ENCODE results near the gene GSG1.
"Not testable (repeated sequence)": the region's sequence is repeated elsewhere in the genome, so short reads cannot be mapped to it uniquely, and the experiment has no call there.

Gene GSG1

DNA sequence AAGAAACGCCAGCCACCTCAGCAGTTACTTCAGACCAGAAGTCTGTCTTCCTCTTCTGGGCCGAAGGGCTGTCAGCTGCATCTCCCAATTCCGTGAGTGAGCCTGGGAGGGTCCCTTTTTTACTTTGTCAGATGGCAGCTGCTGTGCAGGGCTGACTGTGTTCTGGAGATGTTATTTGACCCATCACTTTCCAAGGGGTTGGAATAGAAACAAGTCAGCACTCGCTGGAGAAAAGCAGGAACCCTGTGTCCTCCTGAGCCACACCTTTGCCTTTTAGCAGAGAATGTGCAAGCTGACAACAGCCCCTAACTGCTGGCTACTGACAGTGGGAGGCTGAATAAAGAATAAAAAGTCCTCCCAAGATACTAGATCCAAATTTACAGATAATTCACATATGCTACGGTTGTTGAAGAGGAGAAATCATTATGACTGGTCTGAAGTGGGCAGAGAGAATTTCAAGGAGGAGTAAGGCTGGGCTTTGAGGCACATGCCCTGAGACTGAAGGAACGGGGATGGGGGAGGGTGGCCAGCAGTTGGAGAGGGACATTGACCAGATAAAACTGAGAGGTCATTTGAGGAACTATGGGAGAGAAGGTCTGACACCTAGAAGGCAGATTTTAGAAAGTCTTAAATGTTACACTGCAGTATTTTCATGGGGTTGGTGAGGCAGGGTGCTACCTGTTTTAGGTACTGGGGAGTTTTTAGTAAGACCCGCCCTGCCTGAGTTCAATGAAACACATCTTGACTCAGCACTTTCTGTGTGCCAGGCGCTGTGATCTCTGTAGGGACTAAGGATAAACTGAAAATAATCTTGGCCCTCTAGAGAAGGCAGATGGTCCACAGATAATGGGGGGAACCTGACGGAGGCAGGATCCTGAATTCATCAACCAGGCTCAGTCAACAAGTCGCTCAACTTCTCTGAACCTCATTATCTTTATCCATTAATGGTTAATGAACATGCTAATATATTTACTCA is 31.9 kb downstream of the GSG1 start:
- H3K4me3 ChIP-seq (ENCODE audit: low read length), result no peak overlapping the region
- no peaks in the 10 kb centered on the region for H3K4me1 ChIP-seq (ENCODE audit: insufficient read depth, low read length)
- peaks cover 88% of the 10 kb centered on the region for H3K36me3 ChIP-seq (ENCODE audit: insufficient read depth, low read depth, low read length)
- H3K9me3 ChIP-seq (ENCODE audit: insufficient read depth, low read depth, low read length), result no peaks in the 10 kb centered on the region
- no peak overlapping the region for H3K27ac ChIP-seq (ENCODE audit: low read length)
- no peak overlapping the region for H3K9ac ChIP-seq (ENCODE audit: low read depth, low read length)
- H3K27me3 ChIP-seq (ENCODE audit: insufficient read depth, low read length), result no peaks in the 10 kb centered on the region

DNA sequence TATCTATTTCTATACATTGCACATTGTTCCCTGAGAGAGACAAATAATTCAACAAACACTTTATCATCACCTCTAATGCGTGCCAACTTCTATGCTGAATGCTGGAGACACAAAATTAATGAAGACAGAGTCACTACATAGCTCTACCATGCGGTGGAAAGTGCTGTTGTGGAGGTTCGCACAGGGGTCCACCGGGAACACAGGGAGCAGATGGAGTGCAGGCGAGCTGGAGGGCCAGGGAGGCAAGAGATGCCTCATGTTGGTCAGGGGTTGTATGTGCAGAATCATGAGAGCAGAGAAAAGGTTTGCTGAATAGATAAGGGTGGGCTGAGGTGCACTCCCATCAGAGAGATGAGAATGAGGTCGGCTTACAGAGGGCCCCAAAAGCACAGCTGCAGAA is 34.1 kb downstream of the GSG1 start:
- peaks cover 78% of the 10 kb centered on the region for H3K36me3 ChIP-seq (ENCODE audit: insufficient read depth, low read depth, low read length)
- no peaks in the 10 kb centered on the region for H3K27me3 ChIP-seq (ENCODE audit: insufficient read depth, low read length)

DNA sequence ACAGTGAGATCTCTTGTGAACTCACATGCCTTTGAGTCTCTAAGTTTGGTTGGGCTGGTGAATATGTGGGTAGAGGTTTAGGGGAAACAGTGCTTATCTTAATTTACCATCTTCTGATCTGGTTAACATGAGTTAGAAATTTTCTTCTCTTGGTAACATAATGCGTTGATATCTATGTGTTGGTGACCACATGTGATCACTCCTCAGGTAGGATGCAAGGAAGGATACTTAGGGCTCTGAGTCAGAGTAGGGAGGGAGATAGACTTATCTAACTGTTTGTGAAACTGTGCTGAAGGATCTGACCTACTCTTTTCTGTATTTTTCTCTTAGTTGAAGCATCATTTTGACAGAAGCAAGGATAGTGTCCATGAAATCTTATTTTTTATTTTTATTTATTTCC is 36.1 kb downstream of the GSG1 start:
- no peaks in the 10 kb centered on the region for H3K4me1 ChIP-seq (ENCODE audit: insufficient read depth, low read length)
- H3K36me3 ChIP-seq (ENCODE audit: insufficient read depth, low read depth, low read length), result peaks cover 74% of the 10 kb centered on the region
- H3K27me3 ChIP-seq (ENCODE audit: insufficient read depth, low read length), result no peaks in the 10 kb centered on the region
- no peak overlapping the region for H3K9ac ChIP-seq (ENCODE audit: low read depth, low read length)
- no peak overlapping the region for H3K27ac ChIP-seq (ENCODE audit: low read length)
- H3K4me3 ChIP-seq (ENCODE audit: low read length), result no peak overlapping the region
- no peaks in the 10 kb centered on the region for H3K9me3 ChIP-seq (ENCODE audit: insufficient read depth, low read depth, low read length)

More for the DNA sequence above, 34.1 kb downstream of the GSG1 start:
- no peak overlapping the region for H3K9ac ChIP-seq (ENCODE audit: low read depth, low read length)
- no peaks in the 10 kb centered on the region for H3K9me3 ChIP-seq (ENCODE audit: insufficient read depth, low read depth, low read length)
- H3K27ac ChIP-seq (ENCODE audit: low read length), result no peak overlapping the region
- no peaks in the 10 kb centered on the region for H3K4me1 ChIP-seq (ENCODE audit: insufficient read depth, low read length)
- no peak overlapping the region for H3K4me3 ChIP-seq (ENCODE audit: low read length)

DNA sequence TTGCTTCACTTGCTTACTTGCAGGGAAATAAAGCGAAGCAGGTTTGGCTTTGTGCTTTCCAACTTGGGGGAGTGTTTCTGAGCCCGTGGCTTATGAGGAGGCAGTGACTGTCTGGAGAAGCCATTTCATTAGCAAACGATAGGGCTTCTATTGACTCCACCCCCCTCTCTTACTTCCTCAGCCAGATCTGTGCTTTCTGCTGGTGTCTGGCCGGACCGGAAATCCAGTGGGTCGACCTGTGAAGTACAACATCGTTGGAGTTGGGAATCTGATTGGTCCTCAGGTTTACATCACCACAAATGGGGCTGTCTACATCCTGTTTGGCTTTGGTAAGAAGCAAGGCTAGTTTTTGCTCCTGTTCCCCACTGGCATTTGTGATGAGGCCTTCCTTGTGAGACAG is 37.0 kb downstream of the GSG1 start:
- Histone ChIP-seq H3K4me3 (ENCODE audit: low read length) (no peak overlapping the region), H3K27me3 (ENCODE audit: insufficient read depth, low read length) (no peaks in the 10 kb centered on the region), H3K27ac (ENCODE audit: low read length) (no peak overlapping the region), H3K4me1 (ENCODE audit: insufficient read depth, low read length) (no peaks in the 10 kb centered on the region), H3K9me3 (ENCODE audit: insufficient read depth, low read depth, low read length) (no peaks in the 10 kb centered on the region), H3K36me3 (ENCODE audit: insufficient read depth, low read depth, low read length) (peaks cover 73% of the 10 kb centered on the region), H3K9ac (ENCODE audit: low read depth, low read length) (no peak overlapping the region)

DNA sequence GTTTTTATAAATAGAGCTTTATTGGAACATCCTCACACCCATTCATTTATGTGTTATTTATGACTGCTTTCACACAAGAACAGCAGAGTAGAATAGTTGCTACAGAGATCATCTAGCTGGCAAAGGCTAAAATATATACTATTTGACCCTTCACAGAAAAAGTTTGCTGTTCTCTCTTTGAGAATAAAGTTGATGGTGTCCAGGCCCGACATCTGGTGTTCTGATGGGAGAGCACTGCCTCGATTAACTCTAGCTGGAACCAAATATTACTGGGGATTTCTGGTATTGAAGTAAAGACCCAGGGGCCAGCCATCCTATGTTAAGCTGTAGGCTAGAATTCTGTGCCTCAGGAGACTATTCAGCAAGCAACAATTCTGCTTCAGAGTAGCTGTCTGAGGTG is 37.5 kb downstream of the GSG1 start:
- Histone ChIP-seq H3K36me3 (ENCODE audit: insufficient read depth, low read depth, low read length) (peaks cover 73% of the 10 kb centered on the region), H3K27me3 (ENCODE audit: insufficient read depth, low read length) (no peaks in the 10 kb centered on the region), H3K9me3 (ENCODE audit: insufficient read depth, low read depth, low read length) (no peaks in the 10 kb centered on the region), H3K4me1 (ENCODE audit: insufficient read depth, low read length) (no peaks in the 10 kb centered on the region), H3K27ac (ENCODE audit: low read length) (no peak overlapping the region), H3K4me3 (ENCODE audit: low read length) (no peak overlapping the region), H3K9ac (ENCODE audit: low read depth, low read length) (no peak overlapping the region)

DNA sequence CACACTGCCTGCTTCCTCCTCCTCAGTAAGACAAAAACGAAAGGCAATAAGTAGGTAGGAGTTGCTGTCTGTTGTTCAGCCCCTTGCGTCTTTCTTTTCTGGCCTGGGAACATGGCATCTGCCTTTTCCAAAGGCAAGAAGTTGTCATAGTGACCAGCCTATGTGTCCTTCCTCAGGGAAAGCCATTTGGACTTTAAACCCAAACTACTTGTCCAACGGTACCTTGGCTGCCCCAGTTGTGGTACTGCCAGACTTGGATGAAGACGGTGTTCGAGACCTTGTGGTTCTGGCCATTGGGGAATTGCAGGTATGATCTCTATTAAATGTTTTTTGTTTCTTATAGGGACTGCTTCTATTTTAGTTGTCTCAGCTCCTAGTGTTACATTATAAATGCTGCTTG is 40.8 kb downstream of the GSG1 start:
- Histone ChIP-seq H3K9ac (ENCODE audit: low read depth, low read length) (no peak overlapping the region), H3K27ac (ENCODE audit: low read length) (no peak overlapping the region), H3K36me3 (ENCODE audit: insufficient read depth, low read depth, low read length) (peaks cover 75% of the 10 kb centered on the region), H3K4me1 (ENCODE audit: insufficient read depth, low read length) (no peaks in the 10 kb centered on the region), H3K4me3 (ENCODE audit: low read length) (no peak overlapping the region), H3K27me3 (ENCODE audit: insufficient read depth, low read length) (no peaks in the 10 kb centered on the region), H3K9me3 (ENCODE audit: insufficient read depth, low read depth, low read length) (no peaks in the 10 kb centered on the region)

GRCh38 chr12:13061377-13061776 is 42.1 kb downstream of the GSG1 start:
- Histone ChIP-seq H3K9ac (ENCODE audit: low read depth, low read length) (no peak overlapping the region), H3K27me3 (ENCODE audit: insufficient read depth, low read length) (no peaks in the 10 kb centered on the region), H3K4me3 (ENCODE audit: low read length) (no peak overlapping the region), H3K27ac (ENCODE audit: low read length) (no peak overlapping the region), H3K36me3 (ENCODE audit: insufficient read depth, low read depth, low read length) (peaks cover 67% of the 10 kb centered on the region), H3K9me3 (ENCODE audit: insufficient read depth, low read depth, low read length) (no peaks in the 10 kb centered on the region), H3K4me1 (ENCODE audit: insufficient read depth, low read length) (no peaks in the 10 kb centered on the region)

- Histone ChIP-seq H3K27ac (ENCODE audit: low read length) (no peak overlapping the region), H3K9ac (ENCODE audit: low read depth, low read length) (no peak overlapping the region), H3K27me3 (ENCODE audit: insufficient read depth, low read length) (no peaks in the 10 kb centered on the region), H3K4me1 (ENCODE audit: insufficient read depth, low read length) (no peaks in the 10 kb centered on the region; the same call in 1 of the 2 replicates), H3K4me3 (ENCODE audit: low read length) (no peak overlapping the region), H3K36me3 (ENCODE audit: insufficient read depth, low read depth, low read length) (peaks cover 74% of the 10 kb centered on the region), H3K9me3 (ENCODE audit: insufficient read depth, low read depth, low read length) (no peaks in the 10 kb centered on the region)
These were observed 42.9 kb downstream of the GSG1 start for GRCh38 chr12:13060581-13060980.

- not testable (repeated sequence) for H3K9ac ChIP-seq (ENCODE audit: low read depth, low read length); H3K27ac ChIP-seq (ENCODE audit: low read length); H3K4me3 ChIP-seq (ENCODE audit: low read length); H3K27me3 ChIP-seq (ENCODE audit: insufficient read depth, low read length)
- Histone ChIP-seq H3K4me1 (ENCODE audit: insufficient read depth, low read length) (peaks cover 24% of the 10 kb centered on the region), H3K9me3 (ENCODE audit: insufficient read depth, low read depth, low read length) (peaks cover 19% of the 10 kb centered on the region), H3K36me3 (ENCODE audit: insufficient read depth, low read depth, low read length) (peaks cover 30% of the 10 kb centered on the region)
These were observed 49.9 kb downstream of the GSG1 start for GRCh38 chr12:13053617-13054016.

DNA sequence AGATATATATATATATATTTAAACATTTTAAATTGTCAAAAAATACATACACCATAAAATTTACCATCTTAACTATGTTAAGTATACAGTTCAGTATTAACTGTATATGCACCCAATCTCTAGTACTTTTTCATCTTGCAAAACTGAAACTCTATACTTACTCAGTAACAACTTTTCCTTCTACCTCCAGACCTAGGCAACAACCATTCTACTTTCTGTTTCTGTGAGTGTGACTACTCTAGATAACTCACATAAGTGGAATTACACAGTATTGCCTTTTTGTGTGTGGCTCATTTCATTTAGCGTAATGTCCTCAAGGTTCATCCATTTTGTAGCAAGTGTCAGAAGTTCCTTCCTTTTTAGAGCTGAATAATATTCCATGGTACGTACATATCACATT is 51.0 kb downstream of the GSG1 start:
- Histone ChIP-seq H3K4me1 (ENCODE audit: insufficient read depth, low read length) (peaks cover 24% of the 10 kb centered on the region), H3K36me3 (ENCODE audit: insufficient read depth, low read depth, low read length) (peaks cover 20% of the 10 kb centered on the region), H3K27me3 (ENCODE audit: insufficient read depth, low read length) (no peaks in the 10 kb centered on the region), H3K27ac (ENCODE audit: low read length) (no peak overlapping the region), H3K4me3 (ENCODE audit: low read length) (no peak overlapping the region; the same call in 1 of the 2 replicates), H3K9me3 (ENCODE audit: insufficient read depth, low read depth, low read length) (peaks cover 19% of the 10 kb centered on the region), H3K9ac (ENCODE audit: low read depth, low read length) (no peak overlapping the region)

DNA sequence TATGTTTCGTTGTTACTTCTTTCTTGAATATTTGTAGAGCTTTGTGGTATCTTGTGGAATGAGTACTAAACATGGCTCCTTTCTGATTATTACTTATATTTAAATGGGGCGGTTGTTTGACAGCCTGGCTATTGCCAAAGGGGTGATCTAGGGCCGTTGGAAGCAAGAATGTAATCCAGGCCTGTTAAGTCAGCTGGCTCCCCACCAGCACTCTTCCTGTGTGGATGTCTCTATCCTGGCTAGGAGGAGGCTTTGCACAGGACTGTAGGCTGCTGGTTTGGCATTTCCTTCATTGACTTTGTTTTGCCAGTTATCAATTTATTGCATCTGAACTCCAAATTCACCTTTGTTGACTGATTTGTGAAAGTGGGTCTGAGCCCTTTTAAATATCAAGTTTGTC is 53.7 kb downstream of the GSG1 start:
- Histone ChIP-seq H3K36me3 (ENCODE audit: insufficient read depth, low read depth, low read length) (peaks cover 5% of the 10 kb centered on the region; the same call in 1 of the 2 replicates), H3K9me3 (ENCODE audit: insufficient read depth, low read depth, low read length) (peaks cover 19% of the 10 kb centered on the region), H3K27me3 (ENCODE audit: insufficient read depth, low read length) (no peaks in the 10 kb centered on the region), H3K9ac (ENCODE audit: low read depth, low read length) (no peak overlapping the region), H3K4me3 (ENCODE audit: low read length) (no peak overlapping the region), H3K27ac (ENCODE audit: low read length) (no peak overlapping the region), H3K4me1 (ENCODE audit: insufficient read depth, low read length) (peaks cover 27% of the 10 kb centered on the region)

GRCh38 chr12:13046964-13047363 is 56.5 kb downstream of the GSG1 start:
- no peaks in the 10 kb centered on the region for H3K9me3 ChIP-seq (ENCODE audit: insufficient read depth, low read depth, low read length)
- no peaks in the 10 kb centered on the region for H3K36me3 ChIP-seq (ENCODE audit: insufficient read depth, low read depth, low read length)
- H3K27me3 ChIP-seq (ENCODE audit: insufficient read depth, low read length), result peaks cover 14% of the 10 kb centered on the region
- H3K4me3 ChIP-seq (ENCODE audit: low read length), result no peak overlapping the region
- H3K4me1 ChIP-seq (ENCODE audit: insufficient read depth, low read length), result peaks cover 29% of the 10 kb centered on the region
- no peak overlapping the region for H3K27ac ChIP-seq (ENCODE audit: low read length)
- no peak overlapping the region for H3K9ac ChIP-seq (ENCODE audit: low read depth, low read length)
